ENCODE data around the gene IFNA8.
A peak's percentile ranks its signal among the peaks of the same experiment; 100 is the strongest.

Gene IFNA8

DNA sequence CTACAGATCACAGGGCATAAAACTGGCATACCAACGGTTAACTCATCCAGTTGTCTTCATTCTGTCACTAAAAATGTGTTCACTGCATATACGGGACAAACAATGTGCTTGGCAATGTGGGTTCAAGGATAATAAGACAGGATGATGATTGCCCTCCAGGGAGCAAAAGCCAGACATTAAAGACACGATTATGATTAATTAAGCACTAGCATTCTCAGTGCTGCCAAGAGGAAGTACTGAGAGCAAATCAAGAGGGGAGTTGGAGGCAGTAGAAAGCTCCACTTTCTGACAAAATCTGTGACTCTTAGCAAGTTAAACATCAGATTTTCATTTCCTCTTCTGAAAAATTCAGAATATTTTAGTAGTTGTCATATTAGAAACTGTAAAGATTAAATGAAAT is 9.0 kb upstream of the IFNA8 start:
- TF ChIP-seq ZNF565 (CRISPR knock-in tag; conservative IDR thresholded peaks at IDR 0.05; ENCODE audit: low read depth) (no peak), ISL1 (CRISPR knock-in tag; IDR thresholded peaks at IDR 0.05) (no peak), TOX (CRISPR knock-in tag; IDR thresholded peaks at IDR 0.05; ENCODE audit: borderline replicate concordance) (no peak), SNAI2 (CRISPR knock-in tag; IDR thresholded peaks at IDR 0.05) (no peak), ARNTL (CRISPR knock-in tag; IDR thresholded peaks at IDR 0.05; ENCODE audit: borderline replicate concordance, low read depth) (no peak), PPARA (CRISPR knock-in tag; IDR thresholded peaks at IDR 0.05; ENCODE audit: borderline replicate concordance) (no peak), BACH2 (CRISPR knock-in tag; IDR thresholded peaks at IDR 0.05; ENCODE audit: borderline replicate concordance) (no peak), ZNF8 (CRISPR knock-in tag; IDR thresholded peaks at IDR 0.05) (no peak), ZFP3 (CRISPR knock-in tag; IDR thresholded peaks at IDR 0.05) (no peak), OSR1 (CRISPR knock-in tag; IDR thresholded peaks at IDR 0.05) (no peak), ZFP30 (CRISPR knock-in tag; IDR thresholded peaks at IDR 0.05) (no peak)
- TF ChIP-seq, protein P1, sequence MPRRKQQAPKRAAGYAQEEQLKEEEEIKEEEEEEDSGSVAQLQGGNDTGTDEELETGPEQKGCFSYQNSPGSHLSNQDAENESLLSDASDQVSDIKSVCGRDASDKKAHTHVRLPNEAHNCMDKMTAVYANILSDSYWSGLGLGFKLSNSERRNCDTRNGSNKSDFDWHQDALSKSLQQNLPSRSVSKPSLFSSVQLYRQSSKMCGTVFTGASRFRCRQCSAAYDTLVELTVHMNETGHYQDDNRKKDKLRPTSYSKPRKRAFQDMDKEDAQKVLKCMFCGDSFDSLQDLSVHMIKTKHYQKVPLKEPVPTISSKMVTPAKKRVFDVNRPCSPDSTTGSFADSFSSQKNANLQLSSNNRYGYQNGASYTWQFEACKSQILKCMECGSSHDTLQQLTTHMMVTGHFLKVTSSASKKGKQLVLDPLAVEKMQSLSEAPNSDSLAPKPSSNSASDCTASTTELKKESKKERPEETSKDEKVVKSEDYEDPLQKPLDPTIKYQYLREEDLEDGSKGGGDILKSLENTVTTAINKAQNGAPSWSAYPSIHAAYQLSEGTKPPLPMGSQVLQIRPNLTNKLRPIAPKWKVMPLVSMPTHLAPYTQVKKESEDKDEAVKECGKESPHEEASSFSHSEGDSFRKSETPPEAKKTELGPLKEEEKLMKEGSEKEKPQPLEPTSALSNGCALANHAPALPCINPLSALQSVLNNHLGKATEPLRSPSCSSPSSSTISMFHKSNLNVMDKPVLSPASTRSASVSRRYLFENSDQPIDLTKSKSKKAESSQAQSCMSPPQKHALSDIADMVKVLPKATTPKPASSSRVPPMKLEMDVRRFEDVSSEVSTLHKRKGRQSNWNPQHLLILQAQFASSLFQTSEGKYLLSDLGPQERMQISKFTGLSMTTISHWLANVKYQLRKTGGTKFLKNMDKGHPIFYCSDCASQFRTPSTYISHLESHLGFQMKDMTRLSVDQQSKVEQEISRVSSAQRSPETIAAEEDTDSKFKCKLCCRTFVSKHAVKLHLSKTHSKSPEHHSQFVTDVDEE (CRISPR knock-in tag; IDR thresholded peaks at IDR 0.05), result no peak
- TF ChIP-seq, protein P2, sequence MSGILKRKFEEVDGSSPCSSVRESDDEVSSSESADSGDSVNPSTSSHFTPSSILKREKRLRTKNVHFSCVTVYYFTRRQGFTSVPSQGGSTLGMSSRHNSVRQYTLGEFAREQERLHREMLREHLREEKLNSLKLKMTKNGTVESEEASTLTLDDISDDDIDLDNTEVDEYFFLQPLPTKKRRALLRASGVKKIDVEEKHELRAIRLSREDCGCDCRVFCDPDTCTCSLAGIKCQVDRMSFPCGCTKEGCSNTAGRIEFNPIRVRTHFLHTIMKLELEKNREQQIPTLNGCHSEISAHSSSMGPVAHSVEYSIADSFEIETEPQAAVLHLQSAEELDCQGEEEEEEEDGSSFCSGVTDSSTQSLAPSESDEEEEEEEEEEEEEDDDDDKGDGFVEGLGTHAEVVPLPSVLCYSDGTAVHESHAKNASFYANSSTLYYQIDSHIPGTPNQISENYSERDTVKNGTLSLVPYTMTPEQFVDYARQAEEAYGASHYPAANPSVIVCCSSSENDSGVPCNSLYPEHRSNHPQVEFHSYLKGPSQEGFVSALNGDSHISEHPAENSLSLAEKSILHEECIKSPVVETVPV (CRISPR knock-in tag; IDR thresholded peaks at IDR 0.05), result no peak
- ATAC-seq, result no peak

DNA sequence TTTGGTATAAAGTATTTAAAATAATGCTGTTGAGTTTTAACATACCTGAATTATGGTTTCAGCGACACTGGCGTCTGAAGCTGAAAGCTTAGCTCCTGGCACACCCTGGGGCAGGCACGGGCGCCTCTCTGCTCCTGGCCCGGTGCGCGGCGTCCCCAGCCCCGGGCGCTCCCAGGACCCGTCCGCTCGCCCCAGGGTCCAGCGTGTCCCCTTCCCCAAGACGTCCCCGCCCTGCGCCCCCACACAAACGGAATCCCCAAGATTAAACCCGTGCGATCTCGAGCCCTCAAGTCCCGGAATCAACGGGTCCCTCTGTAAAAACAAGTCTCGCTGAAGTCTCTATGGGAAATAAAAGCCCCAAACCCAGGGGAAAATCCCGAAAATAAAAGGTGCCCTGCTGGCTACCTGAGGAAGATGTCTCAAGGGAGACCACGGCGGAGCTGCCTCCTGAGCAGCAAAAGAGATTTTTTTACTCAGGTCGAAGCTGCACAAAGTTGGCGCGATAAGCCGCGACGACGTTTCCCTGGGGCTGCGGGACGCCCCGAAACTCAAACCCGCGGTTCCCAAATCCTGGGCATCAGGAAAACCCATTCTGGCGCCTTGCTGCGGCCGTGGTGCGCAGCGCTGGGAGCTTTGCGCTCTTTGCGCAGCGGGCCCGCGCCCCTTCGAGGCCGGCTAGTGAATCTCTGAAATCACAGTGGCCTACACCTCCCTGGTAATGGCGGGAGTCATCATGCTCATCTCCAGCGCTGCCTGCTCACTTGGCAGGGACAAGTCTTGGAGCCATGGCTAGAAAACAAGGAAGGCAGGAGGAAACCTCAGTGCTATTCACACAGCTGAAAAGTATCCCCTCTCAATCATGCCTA is 6.3 kb upstream of the IFNA8 start:
- no peak for TF ChIP-seq ARNTL (CRISPR knock-in tag; IDR thresholded peaks at IDR 0.05; ENCODE audit: borderline replicate concordance, low read depth)
- TF ChIP-seq ISL1 (CRISPR knock-in tag; IDR thresholded peaks at IDR 0.05), result no peak
- no peak for TF ChIP-seq ZNF565 (CRISPR knock-in tag; conservative IDR thresholded peaks at IDR 0.05; ENCODE audit: low read depth)
- no peak for TF ChIP-seq BACH2 (CRISPR knock-in tag; IDR thresholded peaks at IDR 0.05; ENCODE audit: borderline replicate concordance)
- TF ChIP-seq ZNF70 (CRISPR knock-in tag; IDR thresholded peaks at IDR 0.05), result no peak
- TF ChIP-seq GLIS3 (CRISPR knock-in tag; IDR thresholded peaks at IDR 0.05), result no peak
- TF ChIP-seq PATZ1 (CRISPR knock-in tag; IDR thresholded peaks at IDR 0.05; ENCODE audit: borderline replicate concordance), result no peak
- TF ChIP-seq, protein P2 (CRISPR knock-in tag; IDR thresholded peaks at IDR 0.05), result no peak
- ATAC-seq, result peak; percentile 58

- no peak for ATAC-seq
- TF ChIP-seq ZNF8 (CRISPR knock-in tag; IDR thresholded peaks at IDR 0.05), result no peak
- no peak for TF ChIP-seq BACH2 (CRISPR knock-in tag; IDR thresholded peaks at IDR 0.05; ENCODE audit: borderline replicate concordance)
- no peak for TF ChIP-seq PPARA (CRISPR knock-in tag; IDR thresholded peaks at IDR 0.05; ENCODE audit: borderline replicate concordance)
- no peak for TF ChIP-seq ZFP30 (CRISPR knock-in tag; IDR thresholded peaks at IDR 0.05)
- TF ChIP-seq ZNF70 (CRISPR knock-in tag; IDR thresholded peaks at IDR 0.05), result no peak
- TF ChIP-seq ISL1 (CRISPR knock-in tag; IDR thresholded peaks at IDR 0.05), result no peak
- no peak for TF ChIP-seq OSR1 (CRISPR knock-in tag; IDR thresholded peaks at IDR 0.05)
- no peak for TF ChIP-seq GLIS3 (CRISPR knock-in tag; IDR thresholded peaks at IDR 0.05)
- no peak for TF ChIP-seq ZNF565 (CRISPR knock-in tag; conservative IDR thresholded peaks at IDR 0.05; ENCODE audit: low read depth)
- no peak for TF ChIP-seq RARB (CRISPR knock-in tag; IDR thresholded peaks at IDR 0.05)
- no peak for TF ChIP-seq TOX (CRISPR knock-in tag; IDR thresholded peaks at IDR 0.05; ENCODE audit: borderline replicate concordance)
- no peak for TF ChIP-seq CSDC2 (CRISPR knock-in tag; IDR thresholded peaks at IDR 0.05)
- TF ChIP-seq PATZ1 (CRISPR knock-in tag; IDR thresholded peaks at IDR 0.05; ENCODE audit: borderline replicate concordance), result no peak
- TF ChIP-seq, protein P1 (CRISPR knock-in tag; IDR thresholded peaks at IDR 0.05), result no peak
- TF ChIP-seq, protein P3, sequence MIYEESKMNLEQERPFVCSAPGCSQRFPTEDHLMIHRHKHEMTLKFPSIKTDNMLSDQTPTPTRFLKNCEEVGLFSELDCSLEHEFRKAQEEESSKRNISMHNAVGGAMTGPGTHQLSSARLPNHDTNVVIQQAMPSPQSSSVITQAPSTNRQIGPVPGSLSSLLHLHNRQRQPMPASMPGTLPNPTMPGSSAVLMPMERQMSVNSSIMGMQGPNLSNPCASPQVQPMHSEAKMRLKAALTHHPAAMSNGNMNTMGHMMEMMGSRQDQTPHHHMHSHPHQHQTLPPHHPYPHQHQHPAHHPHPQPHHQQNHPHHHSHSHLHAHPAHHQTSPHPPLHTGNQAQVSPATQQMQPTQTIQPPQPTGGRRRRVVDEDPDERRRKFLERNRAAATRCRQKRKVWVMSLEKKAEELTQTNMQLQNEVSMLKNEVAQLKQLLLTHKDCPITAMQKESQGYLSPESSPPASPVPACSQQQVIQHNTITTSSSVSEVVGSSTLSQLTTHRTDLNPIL (CRISPR knock-in tag; IDR thresholded peaks at IDR 0.05; ENCODE audit: low read depth), result no peak
- no peak for TF ChIP-seq ZC3H10 (CRISPR knock-in tag; IDR thresholded peaks at IDR 0.05)
- no peak for TF ChIP-seq TCF4 (CRISPR knock-in tag; IDR thresholded peaks at IDR 0.05; ENCODE audit: borderline replicate concordance)
- no peak for TF ChIP-seq ZFP3 (CRISPR knock-in tag; IDR thresholded peaks at IDR 0.05)
Observed at GRCh38 chr9:21404146-21404545, 4.8 kb upstream of the IFNA8 start.

All from SK-N-SH treated with all-trans-retinoic acid at 6 μM for 48 hours (cell line).